IPS-18a (cell line): ENCODE results near the gene L1TD1.
A peak's percentile ranks its signal among the peaks of the same experiment; 100 is the strongest.
"Not testable (repeated sequence)": the region's sequence is repeated elsewhere in the genome, so short reads cannot be mapped to it uniquely, and the experiment has no call there.

Source experiments
- H3K27ac ChIP-seq: one replicate; pipeline ENCODE4 v1.5.1; 2013; ENCODE audit warnings: low read length
- H3K27me3 ChIP-seq: one replicate; pipeline ENCODE4 v1.6.1; 2013; ENCODE audit warnings: mild to moderate bottlenecking, low read length; ENCODE audit not compliant: control insufficient read depth, insufficient read depth
- H3K36me3 ChIP-seq: one replicate; pipeline ENCODE4 v1.6.1; 2013; ENCODE audit warnings: low read depth, low read length; ENCODE audit not compliant: control insufficient read depth
- H3K4me1 ChIP-seq: one replicate; pipeline ENCODE4 v1.6.1; 2013; ENCODE audit warnings: low read depth, low read length; ENCODE audit not compliant: control insufficient read depth
- H3K4me3 ChIP-seq: one replicate; pipeline ENCODE4 v1.5.1; 2013; ENCODE audit warnings: low read length
- H3K9ac ChIP-seq: one replicate; pipeline ENCODE4 v1.6.1; 2013; ENCODE audit warnings: mild to moderate bottlenecking, low read length, moderate library complexity
- H3K9me3 ChIP-seq: one replicate; pipeline ENCODE4 v1.6.1; 2013; ENCODE audit warnings: low read depth, low read length; ENCODE audit not compliant: control insufficient read depth

The L1TD1 gene

DNA sequence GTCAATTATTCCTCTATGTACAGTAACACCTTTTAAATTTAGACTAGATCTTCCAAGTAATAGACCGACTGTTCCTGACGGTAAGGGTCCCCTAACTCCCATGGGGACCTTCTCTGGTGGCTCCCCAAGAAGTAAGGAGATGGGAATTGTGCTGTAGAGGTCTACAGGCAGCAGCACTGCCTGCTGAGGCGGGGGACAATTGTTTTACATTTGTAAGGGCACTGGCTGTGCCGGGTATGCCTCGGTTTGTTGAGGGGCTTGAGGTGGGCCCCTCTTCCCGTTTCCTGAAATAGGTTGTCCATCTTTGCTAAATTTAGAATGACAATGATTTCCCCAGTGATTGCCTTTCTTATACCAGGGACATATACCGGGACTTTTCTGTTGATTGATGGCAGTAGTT lies 13.1 kb upstream of the L1TD1 start:
- Histone ChIP-seq H3K4me1 (peaks cover 47% of the 10 kb centered on the region), H3K36me3 (no peaks in the 10 kb centered on the region), H3K4me3 (peak overlapping the region; percentile 43), H3K27me3 (no peaks in the 10 kb centered on the region), H3K9ac (peak overlapping the region; percentile 49), H3K9me3 (no peaks in the 10 kb centered on the region), H3K27ac (no peak overlapping the region)

DNA sequence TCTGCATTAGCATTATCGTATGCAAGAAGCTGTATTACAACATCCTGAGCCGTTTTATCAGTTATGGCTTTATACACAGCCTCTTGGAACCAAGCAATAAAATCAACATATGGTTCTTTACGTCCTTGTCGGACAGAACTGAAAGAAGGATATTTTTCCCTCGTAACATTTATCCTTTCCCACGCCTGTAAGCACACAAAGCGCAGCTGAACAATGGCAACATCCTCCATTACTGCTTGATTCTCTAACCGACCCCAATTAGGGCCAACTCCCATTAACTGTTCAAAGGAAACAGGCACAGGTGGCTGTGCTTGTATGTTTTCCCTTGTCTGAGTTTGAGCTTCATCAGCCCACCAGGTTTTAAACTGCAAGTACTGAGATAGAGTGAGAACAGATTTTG lies 12.5 kb upstream of the L1TD1 start:
- Histone ChIP-seq H3K27ac (peak overlapping the region; percentile 21), H3K9ac (peak overlapping the region; percentile 49), H3K4me3 (peak overlapping the region; percentile 43), H3K4me1 (peaks cover 47% of the 10 kb centered on the region)
- H3K9me3 ChIP-seq, H3K36me3 ChIP-seq, H3K27me3 ChIP-seq: not testable (repeated sequence)

DNA sequence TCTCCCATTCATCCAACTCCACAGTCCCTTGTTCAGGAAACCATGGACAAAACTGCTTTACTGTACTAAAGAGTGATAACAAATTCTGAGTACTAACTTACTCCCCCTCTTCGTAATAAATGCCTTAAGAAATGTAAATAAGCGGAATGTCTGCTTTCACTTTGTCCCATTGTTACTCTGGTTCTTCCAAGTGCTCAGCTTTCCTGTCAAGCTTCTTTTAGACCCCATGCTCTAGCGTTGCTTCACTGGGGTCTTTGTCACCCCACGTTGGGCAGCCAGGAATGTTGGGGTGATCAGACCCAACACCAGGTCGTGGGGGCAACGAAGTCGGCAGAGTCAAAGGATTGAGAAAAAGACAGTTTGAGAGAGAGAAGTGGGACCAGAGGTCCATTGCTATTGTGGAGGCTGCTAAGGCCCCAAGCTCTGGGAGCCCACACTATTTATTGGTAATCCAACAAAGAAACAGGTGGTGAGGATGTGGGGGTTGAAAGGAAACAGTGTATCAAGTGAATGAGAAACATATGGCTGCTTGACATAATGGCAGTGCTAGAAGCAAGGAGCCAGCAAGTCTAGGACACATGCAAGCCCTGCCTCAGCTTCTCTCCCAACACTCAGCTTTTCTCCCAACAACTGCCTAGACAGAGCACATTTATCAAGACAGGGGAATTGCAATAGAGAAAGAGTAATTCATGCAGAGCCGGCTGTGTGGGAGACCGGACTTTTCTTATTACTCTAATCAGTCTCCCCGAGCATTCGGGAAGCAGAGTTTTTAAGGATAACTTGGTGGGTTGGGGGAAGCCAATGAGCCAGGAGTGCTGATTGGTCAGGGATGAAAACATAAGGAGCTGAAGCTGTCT lies 11.3 kb upstream of the L1TD1 start:
- Histone ChIP-seq H3K4me3 (peak overlapping the region; percentile 15), H3K9ac (peak overlapping the region; percentile 49), H3K27ac (peak overlapping the region; percentile 69), H3K4me1 (peaks cover 37% of the 10 kb centered on the region)
- not testable (repeated sequence) for H3K27me3 ChIP-seq, H3K36me3 ChIP-seq, H3K9me3 ChIP-seq

DNA sequence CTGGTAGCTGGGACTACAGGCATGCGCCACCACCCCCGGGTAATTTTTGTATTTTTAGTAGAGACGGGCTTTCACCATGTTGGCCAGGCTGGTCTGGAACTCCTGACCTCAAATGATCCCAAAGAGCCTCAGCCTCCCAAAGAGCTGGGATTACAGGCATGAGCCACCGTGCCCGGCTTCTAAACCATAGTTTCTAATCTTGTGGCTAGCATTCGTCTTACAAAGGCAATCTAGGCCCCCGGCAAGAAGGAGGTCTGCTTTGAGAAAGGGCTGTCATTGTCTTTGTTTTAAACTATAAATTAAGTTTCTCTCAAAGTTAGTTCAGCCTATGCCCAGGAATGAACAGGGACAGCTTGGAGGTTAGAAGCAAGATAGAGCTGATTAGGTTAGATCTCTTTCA lies 10.3 kb upstream of the L1TD1 start:
- Histone ChIP-seq H3K4me1 (peaks cover 34% of the 10 kb centered on the region), H3K9me3 (no peaks in the 10 kb centered on the region), H3K27ac (no peak overlapping the region), H3K36me3 (no peaks in the 10 kb centered on the region), H3K27me3 (no peaks in the 10 kb centered on the region), H3K4me3 (no peak overlapping the region), H3K9ac (no peak overlapping the region)

DNA sequence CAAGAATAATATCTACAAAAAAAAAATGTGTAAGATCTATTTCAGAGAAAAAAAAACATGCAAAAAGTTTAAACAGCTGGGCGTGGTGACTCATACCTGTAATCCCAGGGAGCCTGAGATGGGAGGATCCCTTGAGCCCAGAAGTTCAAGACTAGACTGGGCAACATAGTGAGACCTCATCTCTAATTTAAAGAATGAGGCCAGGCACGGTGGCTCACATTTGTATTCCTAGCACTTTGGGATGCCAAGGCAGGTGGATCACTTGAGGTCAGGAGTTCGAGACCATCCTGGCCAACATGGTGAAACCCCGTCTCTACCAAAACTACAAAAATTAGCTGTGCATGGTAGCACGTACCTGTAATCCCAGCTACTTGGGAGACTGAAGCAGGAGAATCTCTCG lies 9.4 kb upstream of the L1TD1 start:
- H3K9me3 ChIP-seq, H3K9ac ChIP-seq, H3K36me3 ChIP-seq, H3K27me3 ChIP-seq, H3K4me3 ChIP-seq, H3K27ac ChIP-seq: not testable (repeated sequence)
- H3K4me1 ChIP-seq = peaks cover 31% of the 10 kb centered on the region

DNA sequence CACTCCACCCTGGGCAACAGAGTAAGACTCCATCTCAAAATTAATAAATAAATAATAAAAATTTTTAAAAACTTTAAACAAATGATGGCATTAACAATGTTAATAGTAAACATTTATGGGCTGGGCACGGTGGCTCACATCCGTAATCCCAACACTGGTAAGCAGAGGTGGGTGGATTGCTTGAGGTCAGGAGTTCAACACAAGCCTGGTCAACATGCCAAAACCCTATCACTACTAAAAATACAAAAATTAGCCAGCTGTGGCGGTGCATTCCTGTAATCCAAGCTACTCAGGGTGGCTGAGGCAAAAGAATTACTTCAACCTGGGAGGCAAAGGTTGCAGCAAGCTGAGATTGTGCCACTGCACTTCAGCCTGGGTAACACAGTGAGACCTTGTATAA lies 9.0 kb upstream of the L1TD1 start:
- Histone ChIP-seq H3K36me3 (no peaks in the 10 kb centered on the region), H3K4me3 (no peak overlapping the region), H3K27me3 (no peaks in the 10 kb centered on the region), H3K4me1 (peaks cover 26% of the 10 kb centered on the region), H3K9ac (no peak overlapping the region), H3K9me3 (no peaks in the 10 kb centered on the region), H3K27ac (no peak overlapping the region)

DNA sequence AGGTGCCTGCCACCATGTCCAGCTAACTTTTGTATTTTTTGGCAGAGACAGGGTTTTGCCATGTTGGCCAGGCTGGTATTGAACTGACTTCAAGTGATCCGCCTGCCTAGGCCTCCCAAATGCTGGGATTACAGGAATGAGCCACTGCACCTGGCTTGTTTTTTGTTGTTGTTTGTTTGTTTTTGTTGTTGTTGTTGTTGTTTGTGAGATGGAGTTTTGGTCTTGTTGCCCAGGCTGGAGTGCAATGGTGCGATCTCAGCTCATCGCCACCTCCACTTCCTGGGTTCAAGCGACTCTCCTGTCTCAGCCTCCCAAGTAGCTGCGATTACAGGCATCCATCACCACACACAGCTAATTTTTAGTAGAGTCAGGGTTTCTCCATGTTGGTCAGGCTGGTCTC lies 7.1 kb upstream of the L1TD1 start:
- H3K27ac ChIP-seq = no peak overlapping the region
- H3K4me3 ChIP-seq = no peak overlapping the region
- H3K4me1 ChIP-seq = peaks cover 13% of the 10 kb centered on the region
- no peaks in the 10 kb centered on the region for H3K9me3 ChIP-seq
- H3K27me3 ChIP-seq = no peaks in the 10 kb centered on the region
- H3K36me3 ChIP-seq = no peaks in the 10 kb centered on the region
- no peak overlapping the region for H3K9ac ChIP-seq

DNA sequence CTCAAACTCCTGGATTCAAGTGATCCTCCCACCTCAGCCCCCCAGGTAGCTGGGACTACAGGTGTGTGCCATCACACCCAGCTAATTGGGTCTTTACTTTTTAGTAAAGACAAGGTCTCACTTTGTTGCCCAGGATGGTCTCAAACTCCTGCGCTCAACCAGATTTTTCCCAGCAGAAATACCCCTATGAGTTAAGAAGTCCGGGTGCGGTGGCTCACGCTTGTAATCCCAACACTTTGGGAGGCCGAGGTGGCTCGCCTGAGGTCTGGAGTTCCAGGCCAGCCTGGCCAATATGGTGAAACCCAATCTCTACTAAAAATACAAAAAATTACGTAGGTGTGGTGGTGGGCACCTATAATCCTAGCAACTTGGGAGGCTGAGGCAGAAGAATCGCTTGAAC lies 6.5 kb upstream of the L1TD1 start:
- Histone ChIP-seq H3K9me3 (no peaks in the 10 kb centered on the region), H3K4me1 (peaks cover 11% of the 10 kb centered on the region), H3K27me3 (no peaks in the 10 kb centered on the region), H3K4me3 (no peak overlapping the region), H3K27ac (no peak overlapping the region), H3K9ac (no peak overlapping the region), H3K36me3 (no peaks in the 10 kb centered on the region)

DNA sequence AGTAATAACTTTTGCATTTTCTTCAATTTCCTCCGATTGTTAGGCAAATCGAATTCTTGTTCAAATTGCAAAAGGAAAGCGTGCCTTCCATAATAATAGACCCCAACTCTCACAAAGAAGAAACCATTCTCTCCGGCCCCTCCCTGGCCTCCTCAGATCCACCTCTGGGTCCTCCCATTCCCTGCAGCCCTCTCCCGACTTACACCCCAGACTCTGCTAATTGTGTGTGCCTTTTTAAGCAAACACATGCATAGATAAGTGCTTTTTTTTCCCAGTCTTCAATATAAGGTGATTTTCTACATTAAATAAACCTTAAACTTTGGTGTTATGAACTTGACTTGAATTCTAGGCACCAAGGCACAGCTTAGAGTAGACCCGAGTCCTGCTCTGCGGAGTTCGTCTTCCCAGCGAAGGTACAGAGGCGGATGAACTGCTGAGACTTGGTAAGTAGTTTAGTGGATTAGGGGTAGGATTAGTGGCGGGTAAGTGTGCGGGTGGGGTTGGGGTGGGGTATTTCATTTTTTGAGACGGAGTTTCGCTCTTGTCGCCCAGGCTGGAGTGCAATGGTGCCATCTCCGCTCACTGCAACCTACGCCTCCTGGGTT lies 1.5 kb downstream of the L1TD1 start:
- Histone ChIP-seq H3K9me3 (no peaks in the 10 kb centered on the region), H3K9ac (peak overlapping the region; percentile 98), H3K27me3 (no peaks in the 10 kb centered on the region), H3K4me1 (peaks cover 23% of the 10 kb centered on the region), H3K4me3 (peak overlapping the region; percentile 100), H3K36me3 (peaks cover 47% of the 10 kb centered on the region), H3K27ac (peak overlapping the region; percentile 91)

DNA sequence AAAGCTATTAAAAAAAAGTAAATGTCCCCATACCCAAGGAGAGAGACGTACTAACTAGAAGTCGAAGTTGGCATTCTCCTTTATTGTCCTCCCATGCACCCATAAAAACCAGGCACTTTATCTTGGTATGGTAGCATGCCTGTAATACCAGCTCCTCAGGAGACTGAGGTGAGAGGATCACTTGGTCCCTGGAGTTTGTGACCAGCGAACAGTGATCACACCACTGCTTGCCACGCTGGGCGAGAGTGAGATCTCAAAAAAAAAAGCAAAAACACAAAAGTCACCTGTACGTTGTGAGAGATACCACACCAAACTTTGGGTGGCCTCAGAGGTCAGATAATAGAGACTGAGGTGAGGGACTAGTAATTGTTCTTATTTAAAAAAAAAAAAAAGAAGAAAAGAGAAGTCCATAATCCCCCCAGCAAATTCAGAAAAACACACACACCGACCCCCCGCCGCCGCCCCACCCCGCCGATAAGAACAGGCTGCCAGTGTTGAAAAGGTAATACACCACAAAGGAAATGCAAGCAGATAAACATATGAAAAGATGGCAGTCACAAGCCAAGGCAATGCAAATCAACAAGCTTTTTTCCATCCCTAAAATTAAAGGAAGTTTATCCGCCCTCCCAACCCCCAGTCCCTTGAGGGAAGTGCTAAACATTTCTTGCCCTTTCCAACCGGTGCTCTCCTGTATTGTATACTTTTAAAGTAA lies 3.6 kb downstream of the L1TD1 start:
- Histone ChIP-seq H3K9ac (peak overlapping the region; percentile 98), H3K27ac (peak overlapping the region; percentile 86)

DNA sequence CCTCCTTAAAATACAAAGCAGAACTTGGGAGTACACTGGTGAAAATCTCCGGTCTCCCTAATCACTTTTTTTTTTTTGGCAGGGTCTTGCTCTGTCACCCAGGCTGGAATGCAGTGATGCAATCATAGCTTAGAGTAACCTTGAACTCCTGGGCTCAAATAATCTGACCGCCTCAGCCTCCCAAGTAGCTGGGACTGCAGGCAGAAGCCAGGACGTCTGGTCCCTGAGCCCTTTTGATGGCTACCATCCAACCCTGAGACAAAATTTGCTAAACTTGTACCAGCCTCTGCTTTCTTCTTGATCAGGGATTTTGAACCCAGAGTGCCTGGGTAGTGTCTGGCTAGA lies 4.1 kb downstream of the L1TD1 start:
- Histone ChIP-seq H3K36me3 (peaks cover 71% of the 10 kb centered on the region), H3K4me3 (peak overlapping the region; percentile 100), H3K27me3 (no peaks in the 10 kb centered on the region), H3K4me1 (peaks cover 16% of the 10 kb centered on the region), H3K9ac (peak overlapping the region; percentile 98), H3K9me3 (no peaks in the 10 kb centered on the region), H3K27ac (peak overlapping the region; percentile 86)

More for the DNA sequence above, 3.6 kb downstream of the L1TD1 start:
- Histone ChIP-seq H3K4me3 (peak overlapping the region; percentile 100), H3K27me3 (no peaks in the 10 kb centered on the region), H3K4me1 (peaks cover 16% of the 10 kb centered on the region), H3K9me3 (no peaks in the 10 kb centered on the region), H3K36me3 (peaks cover 65% of the 10 kb centered on the region)
